Right ventricle myocardium inferior (tissue), 1 donor: ENCODE data around the gene DCD. TPM values are rescaled to one million over a fixed set of nuclear protein-coding genes. Genes with fewer than 3 reads are reported as not detected.
"Not testable (repeated sequence)": the region's sequence is repeated elsewhere in the genome, so short reads cannot be mapped to it uniquely, and the experiment has no call there.

ENCODE experiments used
- ATAC-seq: fragments of 200-7000 bp; cut with Tn5 transposase; one replicate; pipeline ENCODE4 v1.9.1; 2020; ENCODE audit warnings: mild to moderate bottlenecking, moderate library complexity
- DNase-seq: peaks from one replicate; pipeline ENCODE4 v3.0.0; 2021; ENCODE audit errors: missing footprints
- intact Hi-C: fragments of 100-400 bp; cut with DNase I; formaldehyde crosslinking; loops from one replicate; pipeline ENCODE4 v1.11.0; 2022
- long read RNA-seq: library from polyadenylated mRNA; unstranded; transcript quantifications from one replicate; pipeline ENCODE4 v2.0.0, GENCODE V29; 2021
- total RNA-seq: library from RNA; stranded (reverse); fragmentation: NEBNext Ultra II Directional; extraction: Animal tissue kit (Norgen Biotek cat#: 25700); gene quantifications from one replicate; pipeline ENCODE4 v1.2.1, GENCODE V29; 2021
- donor health status: DM: no; HTN: yes; CAD: no; lungs with severe emphysema.

Gene DCD
- total RNA-seq, result not detected
- long read RNA-seq, result 0 reads

DNA sequence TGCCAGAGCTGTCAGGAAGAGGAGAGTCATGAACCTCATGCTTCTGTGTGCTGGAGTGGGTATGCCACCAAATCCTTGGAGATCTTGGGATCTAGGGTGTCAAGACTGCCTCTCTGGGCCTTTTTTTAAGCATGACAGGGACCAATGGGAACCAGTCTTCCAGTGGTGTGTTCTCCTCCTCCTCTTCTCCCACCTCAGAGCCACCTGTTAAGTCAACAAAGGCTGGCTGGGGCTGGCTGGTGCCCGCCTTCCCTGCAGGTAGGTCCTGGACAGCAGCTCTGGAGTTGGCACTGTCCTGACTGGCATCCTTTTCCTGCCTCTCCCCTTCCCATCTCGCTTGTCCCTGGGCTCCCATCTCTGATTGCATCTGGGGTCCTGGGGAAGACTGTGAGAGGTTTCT, at the start of gene DCD:
Gene DCD, minus strand, starts transcription at position 101 of the 400 bp plus-strand sequence. Its CDS starts 62 bp downstream, at position 39.
- ATAC-seq (no peak), DNase-seq (no peak)
- intact Hi-C loops, result no loop called here

GRCh38 chr12:54697851-54698250, 49.7 kb upstream of the DCD start:
- no peak for ATAC-seq
- intact Hi-C loops, result no loop called here
- no peak for DNase-seq

GRCh38 chr12:54692353-54692752, 44.2 kb upstream of the DCD start:
- DNase-seq (no peak), ATAC-seq (no peak)
- intact Hi-C loops, result no loop called here

GRCh38 chr12:54689984-54690383, 41.8 kb upstream of the DCD start:
- intact Hi-C loops, result no loop called here
- DNase-seq (no peak), ATAC-seq (no peak)

DNA sequence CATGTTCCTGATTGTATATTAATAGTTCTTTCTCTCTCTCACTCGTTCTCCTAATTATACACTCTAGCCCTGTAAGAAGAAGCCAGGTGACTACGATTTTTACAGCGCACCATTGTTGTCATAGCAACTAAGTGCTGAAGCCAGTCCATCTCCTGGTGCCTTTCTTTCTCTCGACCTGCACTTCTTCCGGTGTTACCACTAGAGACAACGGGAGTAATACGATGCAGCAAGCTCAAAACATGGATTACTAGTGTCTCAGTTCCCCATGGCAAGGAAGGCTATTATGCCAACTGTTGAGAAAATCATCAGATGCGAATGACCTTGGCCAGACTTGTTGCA, 40.8 kb upstream of the DCD start:
- intact Hi-C loops, result no loop called here
- DNase-seq, result no peak
- ATAC-seq, result no peak

GRCh38 chr12:54688309-54689033, 40.3 kb upstream of the DCD start:
- ATAC-seq, result no peak

GRCh38 chr12:54684636-54685630, 36.8 kb upstream of the DCD start:
- DNase-seq (no peak), ATAC-seq (no peak)
- intact Hi-C loops, result no loop called here

More at GRCh38 chr12:54688309-54689033, 40.3 kb upstream of the DCD start:
- DNase-seq, result no peak
- intact Hi-C loops, result no loop called here

- intact Hi-C loops, result no loop called here
- DNase-seq (no peak), ATAC-seq (no peak)
These were observed 35.2 kb upstream of the DCD start for GRCh38 chr12:54683398-54683797.

GRCh38 chr12:54682674-54683073, 34.5 kb upstream of the DCD start:
- intact Hi-C loops, result no loop called here
- DNase-seq, result no peak
- no peak for ATAC-seq

- ATAC-seq (no peak), DNase-seq (no peak)
- intact Hi-C loops, result no loop called here
These were observed 32.2 kb upstream of the DCD start for GRCh38 chr12:54680374-54680773.

DNA sequence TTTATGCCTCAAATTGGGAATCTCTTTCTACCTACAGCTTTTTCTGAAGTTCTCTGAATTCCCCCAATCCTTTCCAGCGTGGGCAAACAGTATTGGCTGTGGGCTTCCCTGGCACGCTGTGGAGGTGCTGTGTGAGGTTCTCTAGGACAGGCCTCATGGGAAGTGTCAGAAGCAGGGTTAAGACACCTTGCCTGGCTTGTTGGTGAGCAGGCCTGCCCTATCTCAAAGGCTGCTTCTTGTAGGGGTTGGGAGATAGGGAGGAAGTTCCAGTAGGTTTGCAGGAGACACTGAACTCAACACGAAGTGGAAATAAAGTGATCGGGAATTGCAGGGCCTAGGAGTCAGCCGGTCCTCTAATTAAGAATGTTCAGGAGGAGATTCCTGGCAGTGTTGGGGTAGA, 30.0 kb upstream of the DCD start:
- DNase-seq (no peak), ATAC-seq (no peak)
- intact Hi-C loops, result no loop called here

DNA sequence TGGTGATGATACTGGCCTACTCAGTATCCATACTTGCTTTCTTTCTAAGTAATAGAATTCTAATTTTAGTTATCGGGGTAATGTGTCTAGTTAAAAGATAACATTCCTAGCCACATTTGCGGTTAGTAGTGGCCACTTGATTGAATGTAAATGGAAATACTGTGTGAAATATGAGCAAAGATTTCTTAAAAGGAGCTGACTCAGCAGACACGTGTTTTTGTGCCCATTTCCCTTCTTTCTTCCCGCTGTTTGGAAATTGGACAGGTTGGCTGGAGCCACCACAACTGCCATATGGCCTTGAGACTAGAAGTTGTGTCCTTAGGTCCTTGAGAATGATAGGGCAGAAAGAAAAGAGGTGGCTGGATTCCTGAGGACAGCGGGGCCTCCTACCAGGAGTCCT, 19.8 kb upstream of the DCD start:
- DNase-seq, result no peak
- no peak for ATAC-seq
- intact Hi-C loops, result no loop called here

GRCh38 chr12:54666008-54666407, 17.8 kb upstream of the DCD start:
- DNase-seq (no peak), ATAC-seq (no peak)
- intact Hi-C loops, result no loop called here

DNA sequence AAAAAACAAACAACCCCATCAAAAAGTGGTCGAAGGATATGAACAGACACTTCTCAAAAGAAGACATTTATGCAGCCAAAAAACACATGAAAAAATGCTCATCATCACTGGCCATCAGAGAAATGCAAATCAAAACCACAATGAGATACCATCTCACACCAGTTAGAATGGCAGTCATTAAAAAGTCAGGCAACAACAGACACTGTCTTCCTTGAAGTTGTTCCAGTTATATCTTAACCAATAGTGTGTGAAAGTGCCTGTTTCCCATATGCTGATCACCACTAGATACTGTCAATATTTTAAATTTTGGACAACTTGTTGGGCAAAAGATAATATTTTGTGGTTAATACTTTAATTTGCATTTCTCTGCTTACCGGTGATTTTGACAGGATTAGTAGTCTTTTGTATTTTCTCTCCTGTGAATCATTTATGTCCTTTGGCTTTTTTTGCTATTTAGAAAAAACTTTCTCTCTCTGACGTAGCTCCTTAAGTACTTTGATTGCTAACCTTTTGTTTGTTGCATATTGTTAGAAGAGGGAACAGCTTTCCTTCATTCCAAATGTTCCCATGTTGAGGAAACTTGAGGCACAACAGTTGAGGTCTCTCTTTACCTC, 17.0 kb upstream of the DCD start:
- intact Hi-C loops, DNase-seq, ATAC-seq: not testable (repeated sequence)

DNA sequence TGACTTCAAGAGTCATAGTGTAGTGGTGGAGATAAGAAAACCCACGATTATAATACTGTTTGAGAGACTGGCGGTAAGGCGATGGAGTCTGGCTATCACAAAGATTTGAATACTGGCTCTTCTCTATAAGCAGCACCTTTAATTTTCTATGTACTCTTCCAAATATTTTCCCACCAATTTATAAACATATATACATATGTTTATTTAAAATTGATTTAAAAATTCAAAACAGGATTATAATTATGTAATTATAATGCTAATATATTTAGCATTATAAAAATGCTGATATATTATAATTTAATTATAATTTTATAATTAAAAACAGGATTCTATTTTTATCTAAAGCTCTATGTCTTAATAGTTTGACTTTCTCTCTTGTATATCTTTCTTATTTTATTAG, 15.4 kb upstream of the DCD start:
- DNase-seq, result no peak
- no peak for ATAC-seq
- intact Hi-C loops, result no loop called here

DNA sequence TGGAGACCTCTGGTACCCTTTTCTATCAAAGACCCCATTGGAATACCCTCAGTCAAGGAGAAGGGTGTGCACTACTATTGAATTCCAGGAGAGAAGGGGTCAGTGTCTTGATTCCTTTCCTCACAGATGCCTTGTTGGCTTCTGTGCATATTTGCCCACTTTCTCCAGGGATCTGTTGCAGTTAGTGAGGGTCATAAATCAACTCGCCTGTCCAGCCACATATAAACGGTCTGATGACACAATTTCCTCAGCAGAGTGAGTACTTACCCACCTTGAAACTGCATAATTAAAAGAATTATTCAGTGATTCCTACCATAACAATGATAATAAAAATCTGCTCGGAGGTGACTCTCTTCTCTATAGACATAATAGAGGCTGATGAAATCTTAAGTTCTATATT, 13.9 kb upstream of the DCD start:
- intact Hi-C loops, result no loop called here
- no peak for DNase-seq
- no peak for ATAC-seq

- ATAC-seq (no peak), DNase-seq (no peak)
- intact Hi-C loops, result no loop called here
These were observed 12.9 kb upstream of the DCD start for GRCh38 chr12:54661048-54661447.

DNA sequence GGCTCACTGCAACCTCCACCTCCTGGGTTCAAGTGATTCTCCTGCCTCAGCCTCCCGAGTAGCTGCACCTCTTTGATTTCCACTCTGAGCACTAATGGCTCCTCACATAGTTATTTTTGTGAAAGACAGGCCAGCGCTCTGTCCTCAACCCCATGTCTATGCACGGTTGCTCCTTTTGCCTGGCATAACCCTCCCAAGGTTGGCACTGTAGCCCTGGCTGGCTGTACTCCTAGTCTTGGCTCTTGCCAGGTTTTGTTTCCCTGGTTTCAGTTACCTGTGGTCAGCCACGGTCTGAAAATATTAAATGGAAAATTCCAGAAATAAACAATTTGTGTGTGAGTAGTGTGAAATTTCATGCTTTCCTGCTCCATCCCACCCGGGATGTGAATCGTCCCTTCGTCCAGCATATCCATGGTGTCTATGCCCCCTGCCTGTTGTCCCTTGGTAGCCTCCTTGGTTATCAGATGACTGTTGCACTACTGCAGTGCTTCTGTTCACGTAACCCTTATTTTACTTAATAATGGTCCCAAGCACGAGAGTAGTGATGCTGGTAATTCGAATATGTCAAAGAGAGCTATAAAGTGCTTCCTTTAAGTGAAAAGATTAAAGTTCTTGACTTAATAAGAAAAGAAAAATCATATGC, 12.3 kb upstream of the DCD start:
- ATAC-seq, result peak; percentile 78
- DNase-seq, result no peak
- intact Hi-C loops, result no loop called here
